Right ventricle myocardium superior (tissue), 1 donor: Measurements from ENCODE around the gene AADAC. TPM values are rescaled to one million over a fixed set of nuclear protein-coding genes. Genes with fewer than 3 reads are reported as not detected.

Source experiments
- ATAC-seq: fragments of 200-7000 bp; cut with Tn5 transposase; one replicate; pipeline ENCODE4 v1.9.1; 2020; ENCODE audit warnings: mild to moderate bottlenecking; ENCODE audit not compliant: poor library complexity
- DNase-seq: peaks from one replicate; pipeline ENCODE4 v3.0.0-alpha.2; 2020
- intact Hi-C: fragments of 100-400 bp; cut with DNase I; formaldehyde crosslinking; loops from one replicate; pipeline ENCODE4 v1.11.2; 2022
- total RNA-seq: library from RNA; stranded (reverse); fragmentation: NEBNext Ultra II Directional; extraction: Animal tissue kit (Norgen Biotek cat#: 25700); gene quantifications from one replicate; pipeline ENCODE4 v1.2.1, GENCODE V29; 2021
- donor health status: DM: no; HTN: yes; CAD: no; lungs with severe emphysema.

Gene AADAC
- total RNA-seq, 1 donor from 2014 or later: not detected

GRCh38 chr3:151875759-151876158 is 61.8 kb downstream of the AADAC start:
- intact Hi-C loops: no loop called here
- ATAC-seq: no peak
- DNase-seq: no peak

- DNase-seq: no peak
Measured at GRCh38 chr3:151877269-151877668, 63.4 kb downstream of the AADAC start.

More at GRCh38 chr3:151877269-151877668, 63.4 kb downstream of the AADAC start:
- intact Hi-C loops: no loop called here
- ATAC-seq: no peak

Other genes with a start within 250 kb of the AADAC start
- not detected for gene AADACL2, start 80.2 kb upstream of the AADAC start, total RNA-seq
- 0.08 TPM for gene SUCNR1, start 59.5 kb downstream of the AADAC start, total RNA-seq